GM23338 (cell line): ENCODE results near the gene EFR3B. TPM values are rescaled to one million over a fixed set of nuclear protein-coding genes. Genes with fewer than 3 reads are reported as not detected.

ENCODE experiments used
- ATAC-seq: fragments of 200-7000 bp; cut with Tn5 transposase; 3 replicates; pipeline ENCODE4 v1.9.1; 2020
- DNase-seq: peaks from one replicate; pipeline ENCODE4 v3.0.0-alpha.2; 2015; ENCODE audit warnings: low spot score
- H2AFZ ChIP-seq: fragments of 200-600 bp; sonication (generic); 2 replicates; pipeline ENCODE4 v1.8.0; 2016; ENCODE audit warnings: antibody characterized with exemption, mild to moderate bottlenecking, moderate library complexity
- H3F3A ChIP-seq: fragments of 200-600 bp; sonication (generic); replicated peaks from 2 replicates; pipeline ENCODE4 v1.8.0; 2017; ENCODE audit warnings: antibody characterized with exemption, mixed run types, low read depth
- H3K27ac ChIP-seq: fragments of 200-600 bp; sonication (generic); 2 replicates; pipeline ENCODE4 v1.6.1; 2016; ENCODE audit warnings: low read depth
- H3K27me3 ChIP-seq: fragments of 200-600 bp; sonication (generic); 2 replicates; pipeline ENCODE4 v1.8.0; 2016; ENCODE audit warnings: mild to moderate bottlenecking, mixed run types, moderate library complexity; ENCODE audit not compliant: insufficient read depth
- H3K36me3 ChIP-seq: fragments of 200-600 bp; sonication (generic); 2 replicates; pipeline ENCODE4 v1.8.0; 2016; ENCODE audit warnings: mild to moderate bottlenecking; ENCODE audit not compliant: insufficient read depth
- H3K4me1 ChIP-seq: fragments of 200-600 bp; sonication (generic); 2 replicates; pipeline ENCODE4 v1.8.0; 2016; ENCODE audit warnings: mild to moderate bottlenecking, moderate library complexity; ENCODE audit not compliant: insufficient read depth
- H3K4me2 ChIP-seq: fragments of 200-600 bp; sonication (generic); 2 replicates; pipeline ENCODE4 v1.7.1; 2017; ENCODE audit warnings: mixed run types
- H3K4me3 ChIP-seq: fragments of 200-600 bp; sonication (generic); 2 replicates; pipeline ENCODE4 v1.6.1; 2016; ENCODE audit warnings: mixed run types
- H3K79me2 ChIP-seq: fragments of 200-600 bp; sonication (generic); replicated peaks from 2 replicates; pipeline ENCODE4 v1.8.0; 2017; ENCODE audit warnings: mild to moderate bottlenecking; ENCODE audit not compliant: insufficient read depth
- H3K9me2 ChIP-seq: fragments of 200-600 bp; sonication (generic); 2 replicates; pipeline ENCODE4 v1.8.0; 2017; ENCODE audit not compliant: insufficient read depth
- H4K20me1 ChIP-seq: fragments of 200-600 bp; sonication (generic); replicated peaks from 2 replicates; pipeline ENCODE4 v1.8.0; 2017; ENCODE audit warnings: mild to moderate bottlenecking; ENCODE audit not compliant: insufficient read depth
- H3K27ac Mint-ChIP-seq: 2 replicates; pipeline ENCODE4 v1.8.0; 2020; ENCODE audit warnings: inconsistent platforms, mild to moderate bottlenecking, moderate library complexity, mixed read lengths
- H3K27me3 Mint-ChIP-seq: 3 replicates; pipeline ENCODE4 v1.8.0; 2022; ENCODE audit warnings: low read depth, mild to moderate bottlenecking, moderate library complexity, mixed read lengths, inconsistent platforms; ENCODE audit not compliant: insufficient read depth, poor library complexity
- H3K36me3 Mint-ChIP-seq: 3 replicates; pipeline ENCODE4 v1.8.0; 2021; ENCODE audit warnings: low read depth, mild to moderate bottlenecking, inconsistent platforms, moderate library complexity, mixed read lengths
- H3K4me1 Mint-ChIP-seq: 3 replicates; pipeline ENCODE4 v1.8.0; 2020; ENCODE audit warnings: mild to moderate bottlenecking, inconsistent platforms, mixed read lengths
- H3K4me3 Mint-ChIP-seq: 3 replicates; pipeline ENCODE4 v1.8.0; 2021; ENCODE audit warnings: moderate library complexity, mild to moderate bottlenecking, inconsistent platforms, mixed read lengths
- H3K9me3 Mint-ChIP-seq: 3 replicates; pipeline ENCODE4 v1.8.0; 2020; ENCODE audit warnings: moderate library complexity, mild to moderate bottlenecking, inconsistent platforms, mixed read lengths
- EZH2 ChIP-seq: fragments of 200-600 bp; sonication (generic); IDR thresholded peaks from one replicate; pipeline ENCODE4 v1.8.0; 2017; ENCODE audit warnings: antibody characterized with exemption, mild to moderate bottlenecking, low read depth; ENCODE audit not compliant: unreplicated experiment
- JUNB ChIP-seq: IDR thresholded peaks from one replicate; pipeline ENCODE4 v1.6.1; 2016; ENCODE audit warnings: antibody characterized with exemption; ENCODE audit not compliant: unreplicated experiment
- NANOG ChIP-seq: IDR thresholded peaks from 2 replicates; pipeline ENCODE4 v1.6.1; 2016; ENCODE audit warnings: antibody characterized with exemption, borderline replicate concordance
- polyA plus RNA-seq: library from polyadenylated mRNA; unstranded; fragments of >200 nt; fragmentation: Nextera tagmentation; extraction: Ambion mirVana; gene quantifications from 2 replicates; pipeline ENCODE4 v1.2.1, GENCODE V29; 2016
- total RNA-seq: library from RNA; depleted of rRNA; stranded (reverse); fragments of >200 nt; shearing (Covaris generic); gene quantifications from 2 replicates; pipeline ENCODE4 v1.2.3, GENCODE V29; 2014
- TF ChIP-seq, protein P1 (sequence below): fragments of 250-450 bp; sonication (Bioruptor Pico); IDR thresholded peaks from 2 replicates; pipeline ENCODE4 v1.5.0; 2020; ENCODE audit warnings: mild to moderate bottlenecking, moderate library complexity
- TF ChIP-seq, protein P2 (sequence below), 2 experiments: fragments of 200-600 bp in 1 of 2; sonication (generic) in 1 of 2; conservative IDR thresholded peaks; 2 replicates each; pipeline versions ENCODE4 v1.5.1 to v1.6.1; 2016 to 2017; ENCODE audit warnings: antibody characterized with exemption in 2 of 2, low read depth in 2 of 2, mild to moderate bottlenecking in 2 of 2, moderate library complexity in 1 of 2

Gene EFR3B
- total and polyA plus RNA-seq, 2 experiments from 2014 or later, result 3.3 to 10.7 TPM

DNA sequence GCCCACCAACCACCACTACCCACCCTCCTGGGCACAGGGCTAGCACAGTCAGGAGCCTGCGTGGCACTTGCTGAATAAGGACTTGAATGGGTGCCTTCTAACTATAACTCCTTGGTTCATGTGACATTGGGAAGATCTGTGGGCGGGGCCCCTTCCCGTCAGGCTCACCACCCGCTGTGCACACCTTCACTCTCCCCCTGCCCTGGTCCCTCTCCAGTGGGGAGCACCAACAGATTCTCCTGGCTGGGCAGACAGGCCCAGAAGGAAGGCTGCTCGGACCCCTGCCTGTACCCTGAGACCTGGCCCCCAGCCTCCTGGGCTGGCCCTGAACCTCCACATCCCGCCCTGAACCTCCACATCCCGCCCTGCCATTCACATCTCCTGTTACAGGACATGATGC, 159.9 kb downstream of the EFR3B start:
- Histone ChIP-seq H3K36me3 (no peaks in the 10 kb centered on the region), H3K79me2 (no peaks in the 10 kb centered on the region), H3K4me2 (no peak overlapping the region), H3F3A (peaks cover 4% of the 10 kb centered on the region), H3K4me3 (no peak overlapping the region), H3K4me1 (no peaks in the 10 kb centered on the region), H3K9me2 (no peaks in the 10 kb centered on the region), H3K27ac (no peak overlapping the region), H4K20me1 (no peaks in the 10 kb centered on the region), H3K27me3 (no peaks in the 10 kb centered on the region), H2AFZ (no peak overlapping the region)
- peaks cover 16% of the 10 kb centered on the region for H3K27me3 Mint-ChIP-seq
- DNase-seq, result no peak
- H3K36me3 Mint-ChIP-seq, result no peaks in the 10 kb centered on the region
- no peak overlapping the region for H3K4me3 Mint-ChIP-seq
- ATAC-seq, result no peak
- H3K4me1 Mint-ChIP-seq, result peaks cover 5% of the 10 kb centered on the region; the same call in 2 of the 3 replicates
- H3K27ac Mint-ChIP-seq, result no peak overlapping the region
- H3K9me3 Mint-ChIP-seq, result no peaks in the 10 kb centered on the region
- TF ChIP-seq, protein P1, sequence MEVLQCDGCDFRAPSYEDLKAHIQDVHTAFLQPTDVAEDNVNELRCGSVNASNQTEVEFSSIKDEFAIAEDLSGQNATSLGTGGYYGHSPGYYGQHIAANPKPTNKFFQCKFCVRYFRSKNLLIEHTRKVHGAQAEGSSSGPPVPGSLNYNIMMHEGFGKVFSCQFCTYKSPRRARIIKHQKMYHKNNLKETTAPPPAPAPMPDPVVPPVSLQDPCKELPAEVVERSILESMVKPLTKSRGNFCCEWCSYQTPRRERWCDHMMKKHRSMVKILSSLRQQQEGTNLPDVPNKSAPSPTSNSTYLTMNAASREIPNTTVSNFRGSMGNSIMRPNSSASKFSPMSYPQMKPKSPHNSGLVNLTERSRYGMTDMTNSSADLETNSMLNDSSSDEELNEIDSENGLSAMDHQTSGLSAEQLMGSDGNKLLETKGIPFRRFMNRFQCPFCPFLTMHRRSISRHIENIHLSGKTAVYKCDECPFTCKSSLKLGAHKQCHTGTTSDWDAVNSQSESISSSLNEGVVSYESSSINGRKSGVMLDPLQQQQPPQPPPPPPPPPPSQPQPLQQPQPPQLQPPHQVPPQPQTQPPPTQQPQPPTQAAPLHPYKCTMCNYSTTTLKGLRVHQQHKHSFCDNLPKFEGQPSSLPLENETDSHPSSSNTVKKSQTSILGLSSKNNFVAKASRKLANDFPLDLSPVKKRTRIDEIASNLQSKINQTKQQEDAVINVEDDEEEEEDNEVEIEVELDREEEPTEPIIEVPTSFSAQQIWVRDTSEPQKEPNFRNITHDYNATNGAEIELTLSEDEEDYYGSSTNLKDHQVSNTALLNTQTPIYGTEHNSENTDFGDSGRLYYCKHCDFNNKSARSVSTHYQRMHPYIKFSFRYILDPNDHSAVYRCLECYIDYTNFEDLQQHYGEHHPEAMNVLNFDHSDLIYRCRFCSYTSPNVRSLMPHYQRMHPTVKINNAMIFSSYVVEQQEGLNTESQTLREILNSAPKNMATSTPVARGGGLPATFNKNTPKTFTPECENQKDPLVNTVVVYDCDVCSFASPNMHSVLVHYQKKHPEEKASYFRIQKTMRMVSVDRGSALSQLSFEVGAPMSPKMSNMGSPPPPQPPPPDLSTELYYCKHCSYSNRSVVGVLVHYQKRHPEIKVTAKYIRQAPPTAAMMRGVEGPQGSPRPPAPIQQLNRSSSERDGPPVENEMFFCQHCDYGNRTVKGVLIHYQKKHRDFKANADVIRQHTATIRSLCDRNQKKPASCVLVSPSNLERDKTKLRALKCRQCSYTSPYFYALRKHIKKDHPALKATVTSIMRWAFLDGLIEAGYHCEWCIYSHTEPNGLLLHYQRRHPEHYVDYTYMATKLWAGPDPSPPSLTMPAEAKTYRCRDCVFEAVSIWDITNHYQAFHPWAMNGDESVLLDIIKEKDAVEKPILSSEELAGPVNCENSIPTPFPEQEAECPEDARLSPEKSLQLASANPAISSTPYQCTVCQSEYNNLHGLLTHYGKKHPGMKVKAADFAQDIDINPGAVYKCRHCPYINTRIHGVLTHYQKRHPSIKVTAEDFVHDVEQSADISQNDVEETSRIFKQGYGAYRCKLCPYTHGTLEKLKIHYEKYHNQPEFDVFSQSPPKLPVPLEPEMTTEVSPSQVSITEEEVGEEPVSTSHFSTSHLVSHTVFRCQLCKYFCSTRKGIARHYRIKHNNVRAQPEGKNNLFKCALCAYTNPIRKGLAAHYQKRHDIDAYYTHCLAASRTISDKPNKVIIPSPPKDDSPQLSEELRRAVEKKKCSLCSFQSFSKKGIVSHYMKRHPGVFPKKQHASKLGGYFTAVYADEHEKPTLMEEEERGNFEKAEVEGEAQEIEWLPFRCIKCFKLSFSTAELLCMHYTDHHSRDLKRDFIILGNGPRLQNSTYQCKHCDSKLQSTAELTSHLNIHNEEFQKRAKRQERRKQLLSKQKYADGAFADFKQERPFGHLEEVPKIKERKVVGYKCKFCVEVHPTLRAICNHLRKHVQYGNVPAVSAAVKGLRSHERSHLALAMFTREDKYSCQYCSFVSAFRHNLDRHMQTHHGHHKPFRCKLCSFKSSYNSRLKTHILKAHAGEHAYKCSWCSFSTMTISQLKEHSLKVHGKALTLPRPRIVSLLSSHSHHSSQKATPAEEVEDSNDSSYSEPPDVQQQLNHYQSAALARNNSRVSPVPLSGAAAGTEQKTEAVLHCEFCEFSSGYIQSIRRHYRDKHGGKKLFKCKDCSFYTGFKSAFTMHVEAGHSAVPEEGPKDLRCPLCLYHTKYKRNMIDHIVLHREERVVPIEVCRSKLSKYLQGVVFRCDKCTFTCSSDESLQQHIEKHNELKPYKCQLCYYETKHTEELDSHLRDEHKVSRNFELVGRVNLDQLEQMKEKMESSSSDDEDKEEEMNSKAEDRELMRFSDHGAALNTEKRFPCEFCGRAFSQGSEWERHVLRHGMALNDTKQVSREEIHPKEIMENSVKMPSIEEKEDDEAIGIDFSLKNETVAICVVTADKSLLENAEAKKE (CRISPR knock-in tag), result no peak
- TF ChIP-seq EZH2 (no peak), JUNB (no peak), NANOG (no peak)
- TF ChIP-seq, protein P2, sequence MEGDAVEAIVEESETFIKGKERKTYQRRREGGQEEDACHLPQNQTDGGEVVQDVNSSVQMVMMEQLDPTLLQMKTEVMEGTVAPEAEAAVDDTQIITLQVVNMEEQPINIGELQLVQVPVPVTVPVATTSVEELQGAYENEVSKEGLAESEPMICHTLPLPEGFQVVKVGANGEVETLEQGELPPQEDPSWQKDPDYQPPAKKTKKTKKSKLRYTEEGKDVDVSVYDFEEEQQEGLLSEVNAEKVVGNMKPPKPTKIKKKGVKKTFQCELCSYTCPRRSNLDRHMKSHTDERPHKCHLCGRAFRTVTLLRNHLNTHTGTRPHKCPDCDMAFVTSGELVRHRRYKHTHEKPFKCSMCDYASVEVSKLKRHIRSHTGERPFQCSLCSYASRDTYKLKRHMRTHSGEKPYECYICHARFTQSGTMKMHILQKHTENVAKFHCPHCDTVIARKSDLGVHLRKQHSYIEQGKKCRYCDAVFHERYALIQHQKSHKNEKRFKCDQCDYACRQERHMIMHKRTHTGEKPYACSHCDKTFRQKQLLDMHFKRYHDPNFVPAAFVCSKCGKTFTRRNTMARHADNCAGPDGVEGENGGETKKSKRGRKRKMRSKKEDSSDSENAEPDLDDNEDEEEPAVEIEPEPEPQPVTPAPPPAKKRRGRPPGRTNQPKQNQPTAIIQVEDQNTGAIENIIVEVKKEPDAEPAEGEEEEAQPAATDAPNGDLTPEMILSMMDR (conservative IDR thresholded peaks at IDR 0.05; ENCODE audit: low read depth in 2 of 2), result no peak
